ENCODE measurements around the gene AK6. TPM values are rescaled to one million over a fixed set of nuclear protein-coding genes. Genes with fewer than 3 reads are reported as not detected.

The AK6 gene
- total and polyA plus RNA-seq, 9 of the 15 experiments (the other 6 are each of a cell fraction or from before 2014, with no cell fraction given), result 84.6 to 669 (median 143) TPM

- no peak for TF ChIP-seq ZNF41 (CRISPR knock-in tag; conservative IDR thresholded peaks at IDR 0.05)
- no peak for TF ChIP-seq ETV5 (CRISPR knock-in tag; IDR thresholded peaks at IDR 0.05; ENCODE audit: low read depth)
- TF ChIP-seq NR2C1 (IDR thresholded peaks at IDR 0.05), result peak; percentile 48; the same call in 1 of the 2 replicates
- no peak for TF ChIP-seq NR2C1 (tag; IDR thresholded peaks at IDR 0.05)
- no peak for TF ChIP-seq TEAD2 (tag; IDR thresholded peaks at IDR 0.05)
- 0 out of 2 replicates have a peak, but pooled peaks have one; percentile 43 for TF ChIP-seq ARID2 (IDR thresholded peaks at IDR 0.05)
- TF ChIP-seq RBM39 (optimal IDR thresholded peaks at IDR 0.05; ENCODE audit: low read depth, low read length), result peak; percentile 95
- TF ChIP-seq HCFC1 (IDR thresholded peaks at IDR 0.05; ENCODE audit: low read depth, low read length), result peak; percentile 28; the same call in 1 of the 2 replicates
- 0 out of 2 replicates have a peak, but pooled peaks have one; percentile 31 for TF ChIP-seq ZHX1 (conservative IDR thresholded peaks at IDR 0.05; ENCODE audit: low read length)
- TF ChIP-seq ZBTB33 (CRISPR knock-in tag; IDR thresholded peaks at IDR 0.05), result peak; percentile 64
- no peak for TF ChIP-seq ATF1 (CRISPR knock-in tag; IDR thresholded peaks at IDR 0.05)
- TF ChIP-seq ATF1 (tag; IDR thresholded peaks at IDR 0.05), result peak; percentile 15; the same call in 1 of the 2 replicates
- TF ChIP-seq RBM17 (IDR thresholded peaks at IDR 0.05; ENCODE audit: borderline replicate concordance, low read depth, low read length), result no peak
- no peak for TF ChIP-seq THRB (CRISPR knock-in tag; conservative IDR thresholded peaks at IDR 0.05)
- TF ChIP-seq NBN (IDR thresholded peaks at IDR 0.05; ENCODE audit: low read depth), result peak; percentile 61; the same call in 1 of the 2 replicates
- no peak for TF ChIP-seq KAT2B (IDR thresholded peaks at IDR 0.05; ENCODE audit: low read depth, low read length)
- TF ChIP-seq ZNF165 (CRISPR knock-in tag; IDR thresholded peaks at IDR 0.05; ENCODE audit: borderline replicate concordance), result no peak
- no peak for TF ChIP-seq IRF1 (CRISPR knock-in tag; IDR thresholded peaks at IDR 0.05; ENCODE audit: borderline replicate concordance)
- peak; percentile 56 for TF ChIP-seq CREM (IDR thresholded peaks at IDR 0.05; ENCODE audit: low read depth)
- no peak for TF ChIP-seq PPARD (CRISPR knock-in tag; IDR thresholded peaks at IDR 0.05)
Observed at GRCh38 chr5:69334793-69335268, 34.5 kb downstream of the AK6 start (continued).

Data from K562 (cell line).